ENCODE data around the gene H1-8. TPM values are rescaled to one million over a fixed set of nuclear protein-coding genes. Genes with fewer than 3 reads are reported as not detected.

H1-8 gene
- total RNA-seq, 4 donors from 2014 or later = not detected

GRCh38 chr3:129548104-129548965 is 5.4 kb downstream of the H1-8 start:
- no peak for DNase-seq (ENCODE audit: low spot score)
- ATAC-seq (ENCODE audit: low FRiP score) = no peak
- TF ChIP-seq CTCF (IDR thresholded peaks at IDR 0.05) = no peak

GRCh38 chr3:129549006-129549800 is 6.2 kb downstream of the H1-8 start:
- DNase-seq (ENCODE audit: low spot score) (no peak), ATAC-seq (ENCODE audit: low FRiP score) (no peak)
- no peak for TF ChIP-seq CTCF (IDR thresholded peaks at IDR 0.05)

GRCh38 chr3:129549805-129550204 is 6.8 kb downstream of the H1-8 start:
- ATAC-seq (ENCODE audit: low FRiP score) (no peak), DNase-seq (ENCODE audit: low spot score) (no peak)
- TF ChIP-seq CTCF (IDR thresholded peaks at IDR 0.05) = no peak

- ATAC-seq (ENCODE audit: low FRiP score) = no peak
- no peak for TF ChIP-seq CTCF (IDR thresholded peaks at IDR 0.05)
- DNase-seq (ENCODE audit: low spot score) = no peak
Measured at GRCh38 chr3:129552287-129553050, 9.5 kb downstream of the H1-8 start.

- no peak for TF ChIP-seq CTCF (IDR thresholded peaks at IDR 0.05)
- ATAC-seq (ENCODE audit: low FRiP score) (no peak), DNase-seq (ENCODE audit: low spot score) (no peak)
Measured at GRCh38 chr3:129553171-129553570, 10.2 kb downstream of the H1-8 start.

GRCh38 chr3:129553719-129554118 is 10.7 kb downstream of the H1-8 start:
- DNase-seq (ENCODE audit: low spot score) (no peak), ATAC-seq (ENCODE audit: low FRiP score) (no peak)
- TF ChIP-seq CTCF (IDR thresholded peaks at IDR 0.05) = no peak

Measured in omental fat pad (tissue), 4 donors.